Upper lobe of left lung (tissue), 4 donors: ENCODE data around the gene ZNF467.

Source experiments
- CTCF ChIP-seq, 6 experiments: fragments of 450-650 bp in 4 of 6; fragments of 200-600 bp in 2 of 6; sonication (generic) in 2 of 6; IDR thresholded peaks; one replicate each; pipeline ENCODE4 v1.5.1; 2016 to 2019; ENCODE audit warnings: antibody characterized with exemption in 6 of 6
- POLR2A ChIP-seq, 4 donors: fragments of 450-650 bp; IDR thresholded peaks; one replicate each; pipeline ENCODE4 v1.5.1; 2016 to 2017; ENCODE audit warnings: antibody characterized with exemption in 4 of 4, mild to moderate bottlenecking in 2 of 4

- TF ChIP-seq CTCF (IDR thresholded peaks at IDR 0.05) (no peak), POLR2A (IDR thresholded peaks at IDR 0.05) (no peak)
Measured at GRCh38 chr7:149819961-149820340, 46.6 kb upstream of the ZNF467 start.
